SU-DHL-6 (cell line): ENCODE data around the gene DENND1C.
A peak's percentile ranks its signal among the peaks of the same experiment; 100 is the strongest.

ENCODE experiments used
- H2AFZ ChIP-seq: fragments of 200-600 bp; sonication (generic); 2 replicates; pipeline ENCODE4 v1.6.1; 2014; ENCODE audit warnings: low read depth, mild to moderate bottlenecking, moderate library complexity, mixed read lengths, antibody characterized with exemption, low read length; ENCODE audit not compliant: severe bottlenecking
- H3F3A ChIP-seq: fragments of 200-600 bp; shearing (Covaris generic); 2 replicates; pipeline ENCODE4 v1.6.0; 2016; ENCODE audit warnings: antibody characterized with exemption, mild to moderate bottlenecking; ENCODE audit not compliant: insufficient read depth
- H3K27ac ChIP-seq: fragments of 200-600 bp; sonication (generic); 2 replicates; pipeline ENCODE4 v1.5.1; 2016; ENCODE audit warnings: low read depth, mild to moderate bottlenecking, low read length, moderate library complexity, mixed read lengths
- H3K27me3 ChIP-seq: fragments of 200-600 bp; sonication (generic), shearing (Covaris generic); 2 replicates; pipeline ENCODE4 v1.6.0; 2014; ENCODE audit warnings: mild to moderate bottlenecking, low read length
- H3K36me3 ChIP-seq: fragments of 200-600 bp; sonication (generic); 2 replicates; pipeline ENCODE4 v1.6.1; 2014; ENCODE audit warnings: mild to moderate bottlenecking, low read length, mixed read lengths
- H3K4me2 ChIP-seq: fragments of 300-600, 200-600 bp; shearing (Covaris generic), sonication (generic); 2 replicates; pipeline ENCODE4 v1.6.0; 2014; ENCODE audit warnings: low read length, low read depth, mild to moderate bottlenecking; ENCODE audit not compliant: poor library complexity, severe bottlenecking
- H3K4me3 ChIP-seq: fragments of 200-600 bp; sonication (generic); 2 replicates; pipeline ENCODE4 v1.5.1; 2014; ENCODE audit warnings: antibody characterized with exemption, low read length, mild to moderate bottlenecking, mixed read lengths; ENCODE audit not compliant: insufficient read depth, poor library complexity, severe bottlenecking
- H3K79me2 ChIP-seq: fragments of 200-600 bp; sonication (generic); 2 replicates; pipeline ENCODE4 v1.6.1; 2014; ENCODE audit warnings: mild to moderate bottlenecking, low read length, moderate library complexity; ENCODE audit not compliant: insufficient read depth
- H3K9ac ChIP-seq: fragments of 200-600 bp; sonication (generic); 2 replicates; pipeline ENCODE4 v1.7.0; 2014; ENCODE audit warnings: mild to moderate bottlenecking, low read length
- H3K9me2 ChIP-seq: fragments of 200-600 bp; sonication (generic); replicated peaks from 2 replicates; pipeline ENCODE4 v1.6.1; 2014; ENCODE audit warnings: low read length; ENCODE audit not compliant: insufficient read depth
- H3K9me3 ChIP-seq: fragments of 200-600 bp; sonication (generic); 2 replicates; pipeline ENCODE4 v1.6.1; 2014; ENCODE audit warnings: low read length, mixed read lengths; ENCODE audit not compliant: insufficient read depth
- H4K20me1 ChIP-seq: fragments of 200-600 bp; sonication (generic); 2 replicates; pipeline ENCODE4 v1.6.1; 2014; ENCODE audit warnings: low read depth, mild to moderate bottlenecking, antibody characterized with exemption, low read length, moderate library complexity, mixed read lengths
- EZH2phosphoT487 ChIP-seq: fragments of 200-600 bp; sonication (generic), shearing (Covaris generic); conservative IDR thresholded peaks from 2 replicates; pipeline ENCODE4 v1.6.1; 2018; ENCODE audit warnings: mild to moderate bottlenecking, antibody characterized with exemption, low read length, moderate library complexity, mixed read lengths
- TF ChIP-seq, protein P1 (sequence below): fragments of 200-600 bp; sonication (generic); IDR thresholded peaks from one replicate; pipeline ENCODE4 v1.5.1; 2017; ENCODE audit warnings: antibody characterized with exemption, mild to moderate bottlenecking, low read length, moderate library complexity; ENCODE audit not compliant: insufficient read depth, poor library complexity, severe bottlenecking

DENND1C gene

DNA sequence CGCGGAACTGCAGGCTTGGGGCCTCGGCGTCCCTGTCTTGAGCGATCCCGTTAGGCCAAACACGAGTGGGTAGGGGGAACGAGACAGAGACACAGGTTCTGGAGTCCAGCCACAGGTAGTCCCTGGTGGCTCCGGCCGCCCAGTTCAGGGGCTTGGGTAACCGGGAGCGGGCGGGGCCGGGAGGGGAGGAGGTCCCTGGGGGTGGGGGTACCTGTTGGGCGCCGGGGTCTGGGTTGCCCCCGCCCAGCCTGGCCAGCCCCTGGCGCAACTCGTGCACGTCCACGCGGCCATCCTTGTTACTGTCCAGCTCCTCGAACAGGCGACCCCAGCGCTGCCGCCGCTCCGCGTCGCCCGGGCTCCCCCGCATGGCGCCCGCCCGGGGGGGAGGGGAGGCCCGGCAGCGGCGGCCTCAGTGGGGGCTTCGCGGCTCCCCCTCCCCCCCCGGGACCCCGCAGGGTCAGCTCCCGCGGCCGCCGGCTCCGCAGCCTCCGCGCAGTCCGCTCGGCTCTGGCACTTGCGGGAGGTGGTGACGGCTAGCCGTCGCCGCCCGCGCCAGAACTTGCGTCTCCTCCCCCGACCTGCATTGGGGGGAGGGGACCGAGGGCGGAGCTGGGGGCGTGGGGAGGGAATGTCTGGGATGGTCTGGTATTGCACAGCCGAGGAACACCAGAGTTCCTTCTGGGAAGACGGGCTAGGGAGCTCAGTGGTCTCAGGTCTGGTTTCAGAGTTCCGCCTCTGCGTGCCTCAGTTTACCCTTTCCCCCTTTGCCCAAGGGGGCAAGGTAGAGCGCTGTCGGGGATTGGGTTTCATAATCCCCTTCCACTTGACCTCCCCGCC lies 22.1 kb downstream of the DENND1C start, which contains the start of gene SLC25A23:
Gene SLC25A23 (minus strand): TSS at position 531 of the 837 bp plus-strand sequence. CDS start 164 bp downstream, at position 367.
- Histone ChIP-seq H3K4me3 (peak within 1 kb of the TSS; percentile 54), H3K79me2 (no peaks in the 10 kb centered on the region), H3K27ac (peak within 1 kb of the TSS; percentile 60), H3K9me2 (no peaks in the 10 kb centered on the region), H3K36me3 (peaks cover under 1% of the 10 kb centered on the region; the same call in 1 of the 2 replicates), H4K20me1 (no peaks in the 10 kb centered on the region), H3F3A (no peaks in the 10 kb centered on the region), H3K27me3 (no peaks in the 10 kb centered on the region), H2AFZ (peak within 1 kb of the TSS; percentile 85), H3K9ac (peak within 1 kb of the TSS; percentile 68), H3K9me3 (no peaks in the 10 kb centered on the region), H3K4me2 (peak within 1 kb of the TSS; percentile 74)
- TF ChIP-seq, protein P1, sequence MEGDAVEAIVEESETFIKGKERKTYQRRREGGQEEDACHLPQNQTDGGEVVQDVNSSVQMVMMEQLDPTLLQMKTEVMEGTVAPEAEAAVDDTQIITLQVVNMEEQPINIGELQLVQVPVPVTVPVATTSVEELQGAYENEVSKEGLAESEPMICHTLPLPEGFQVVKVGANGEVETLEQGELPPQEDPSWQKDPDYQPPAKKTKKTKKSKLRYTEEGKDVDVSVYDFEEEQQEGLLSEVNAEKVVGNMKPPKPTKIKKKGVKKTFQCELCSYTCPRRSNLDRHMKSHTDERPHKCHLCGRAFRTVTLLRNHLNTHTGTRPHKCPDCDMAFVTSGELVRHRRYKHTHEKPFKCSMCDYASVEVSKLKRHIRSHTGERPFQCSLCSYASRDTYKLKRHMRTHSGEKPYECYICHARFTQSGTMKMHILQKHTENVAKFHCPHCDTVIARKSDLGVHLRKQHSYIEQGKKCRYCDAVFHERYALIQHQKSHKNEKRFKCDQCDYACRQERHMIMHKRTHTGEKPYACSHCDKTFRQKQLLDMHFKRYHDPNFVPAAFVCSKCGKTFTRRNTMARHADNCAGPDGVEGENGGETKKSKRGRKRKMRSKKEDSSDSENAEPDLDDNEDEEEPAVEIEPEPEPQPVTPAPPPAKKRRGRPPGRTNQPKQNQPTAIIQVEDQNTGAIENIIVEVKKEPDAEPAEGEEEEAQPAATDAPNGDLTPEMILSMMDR = no peak
- no peak for TF ChIP-seq EZH2phosphoT487

DNA sequence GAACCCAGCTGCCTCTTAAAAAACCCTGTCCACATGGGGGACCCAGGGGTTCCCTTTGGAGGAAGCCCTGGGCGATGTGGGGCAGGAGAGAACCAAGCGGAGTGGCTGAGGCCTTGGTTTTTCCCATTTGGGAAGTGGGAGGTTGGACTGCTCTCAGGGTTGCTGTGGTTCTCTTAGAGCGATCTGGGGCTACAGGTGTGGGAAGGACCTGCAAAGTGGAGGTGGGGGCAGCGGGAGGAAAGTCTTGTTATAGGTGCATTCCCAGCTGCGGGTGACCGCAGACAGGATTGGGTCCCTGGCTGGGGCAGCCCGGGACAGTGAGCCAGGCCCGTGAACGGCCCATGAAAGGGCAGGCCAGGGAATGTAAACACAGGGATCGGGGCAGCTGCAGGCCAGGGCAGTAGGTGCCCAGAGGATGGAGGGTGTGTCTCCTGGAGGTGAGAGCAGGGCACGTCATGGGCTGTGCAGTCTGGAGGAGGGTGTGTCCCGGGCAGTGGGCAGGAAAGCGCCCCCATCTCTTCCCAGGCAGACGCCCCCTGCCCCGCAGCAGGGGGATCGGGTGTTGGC lies 22.8 kb downstream of the DENND1C start:
- Histone ChIP-seq H3K9ac (peak overlapping the region; percentile 68), H3K9me2 (no peaks in the 10 kb centered on the region), H3K27me3 (no peaks in the 10 kb centered on the region), H3K36me3 (peaks cover 6% of the 10 kb centered on the region; the same call in 1 of the 2 replicates), H3K27ac (peak overlapping the region; percentile 11), H2AFZ (peak overlapping the region; percentile 85), H4K20me1 (no peaks in the 10 kb centered on the region), H3K4me2 (peak overlapping the region; percentile 74), H3K9me3 (no peaks in the 10 kb centered on the region), H3K4me3 (peak overlapping the region; percentile 54), H3F3A (no peaks in the 10 kb centered on the region), H3K79me2 (no peaks in the 10 kb centered on the region)
- TF ChIP-seq, protein P1 = no peak
- no peak for TF ChIP-seq EZH2phosphoT487

- H3K9me3 ChIP-seq = no peaks in the 10 kb centered on the region
- no peaks in the 10 kb centered on the region for H4K20me1 ChIP-seq
- H3K9me2 ChIP-seq = no peaks in the 10 kb centered on the region
- H3K4me3 ChIP-seq = peak overlapping the region; percentile 54
- TF ChIP-seq, protein P1 = no peak
- TF ChIP-seq EZH2phosphoT487 = no peak
- H3K27ac ChIP-seq = peak overlapping the region; percentile 11
- peak overlapping the region; percentile 68 for H3K9ac ChIP-seq
- peak overlapping the region; percentile 74 for H3K4me2 ChIP-seq
- H2AFZ ChIP-seq = peak overlapping the region; percentile 42
- H3K27me3 ChIP-seq = no peaks in the 10 kb centered on the region
- peaks cover 6% of the 10 kb centered on the region; the same call in 1 of the 2 replicates for H3K36me3 ChIP-seq
- no peaks in the 10 kb centered on the region for H3K79me2 ChIP-seq
- no peaks in the 10 kb centered on the region for H3F3A ChIP-seq
These were observed 23.5 kb downstream of the DENND1C start for GRCh38 chr19:6457958-6458694.
